ENCODE data around the gene POU6F2.
A peak's percentile ranks its signal among the peaks of the same experiment; 100 is the strongest.

GRCh38 chr7:39453743-39454355, 476.1 kb downstream of the POU6F2 start:
- peak in 3 of 7 experiments; percentile 19 to 56 (median 51) for TF ChIP-seq CTCF (IDR thresholded peaks at IDR 0.05)
- TF ChIP-seq POLR2AphosphoS5 (IDR thresholded peaks at IDR 0.05): no peak
